ENCODE results near the gene NEDD4L.

GRCh38 chr18:58382446-58382845 is 338.4 kb downstream of the NEDD4L start:
- TF ChIP-seq, protein P1, sequence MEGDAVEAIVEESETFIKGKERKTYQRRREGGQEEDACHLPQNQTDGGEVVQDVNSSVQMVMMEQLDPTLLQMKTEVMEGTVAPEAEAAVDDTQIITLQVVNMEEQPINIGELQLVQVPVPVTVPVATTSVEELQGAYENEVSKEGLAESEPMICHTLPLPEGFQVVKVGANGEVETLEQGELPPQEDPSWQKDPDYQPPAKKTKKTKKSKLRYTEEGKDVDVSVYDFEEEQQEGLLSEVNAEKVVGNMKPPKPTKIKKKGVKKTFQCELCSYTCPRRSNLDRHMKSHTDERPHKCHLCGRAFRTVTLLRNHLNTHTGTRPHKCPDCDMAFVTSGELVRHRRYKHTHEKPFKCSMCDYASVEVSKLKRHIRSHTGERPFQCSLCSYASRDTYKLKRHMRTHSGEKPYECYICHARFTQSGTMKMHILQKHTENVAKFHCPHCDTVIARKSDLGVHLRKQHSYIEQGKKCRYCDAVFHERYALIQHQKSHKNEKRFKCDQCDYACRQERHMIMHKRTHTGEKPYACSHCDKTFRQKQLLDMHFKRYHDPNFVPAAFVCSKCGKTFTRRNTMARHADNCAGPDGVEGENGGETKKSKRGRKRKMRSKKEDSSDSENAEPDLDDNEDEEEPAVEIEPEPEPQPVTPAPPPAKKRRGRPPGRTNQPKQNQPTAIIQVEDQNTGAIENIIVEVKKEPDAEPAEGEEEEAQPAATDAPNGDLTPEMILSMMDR (IDR thresholded peaks at IDR 0.05; ENCODE audit: low read depth, low read length, missing input control), result no peak
- TF ChIP-seq FOXA1 (IDR thresholded peaks at IDR 0.05) (no peak), YY1 (IDR thresholded peaks at IDR 0.05) (no peak), RAD21 (IDR thresholded peaks at IDR 0.05) (no peak)
- TF ChIP-seq, protein P2, sequence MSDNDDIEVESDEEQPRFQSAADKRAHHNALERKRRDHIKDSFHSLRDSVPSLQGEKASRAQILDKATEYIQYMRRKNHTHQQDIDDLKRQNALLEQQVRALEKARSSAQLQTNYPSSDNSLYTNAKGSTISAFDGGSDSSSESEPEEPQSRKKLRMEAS (IDR thresholded peaks at IDR 0.05), result no peak

Data from liver (tissue), 3 donors.